ENCODE measurements around the gene MGAT4B. TPM values are rescaled to one million over a fixed set of nuclear protein-coding genes. Genes with fewer than 3 reads are reported as not detected.

Gene MGAT4B
- total RNA-seq, 2 donors from 2014 or later = 165 to 177 TPM

DNA sequence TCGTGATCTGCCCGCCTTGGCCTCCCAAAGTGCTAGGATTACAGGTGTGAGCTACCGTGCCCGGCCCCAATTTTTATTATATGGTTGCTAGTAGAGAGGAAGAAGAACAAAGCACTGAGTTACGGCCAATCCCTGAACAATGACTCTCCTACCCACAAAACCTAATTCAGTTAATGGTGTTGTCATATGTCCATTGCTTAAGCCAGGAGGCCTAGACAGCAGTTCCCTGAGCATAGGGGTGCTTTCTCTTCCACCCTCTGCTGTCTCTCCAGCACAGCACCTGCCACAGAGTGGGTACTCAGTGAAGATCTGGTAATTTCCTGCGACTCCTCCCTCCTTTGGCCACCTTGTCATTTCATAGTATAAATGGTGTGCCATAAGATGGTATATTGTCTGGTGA is 34.3 kb downstream of the MGAT4B start:
- peaks cover 74% of the 10 kb centered on the region for H3K36me3 ChIP-seq (ENCODE audit: control insufficient read depth, insufficient read depth, low read length)

DNA sequence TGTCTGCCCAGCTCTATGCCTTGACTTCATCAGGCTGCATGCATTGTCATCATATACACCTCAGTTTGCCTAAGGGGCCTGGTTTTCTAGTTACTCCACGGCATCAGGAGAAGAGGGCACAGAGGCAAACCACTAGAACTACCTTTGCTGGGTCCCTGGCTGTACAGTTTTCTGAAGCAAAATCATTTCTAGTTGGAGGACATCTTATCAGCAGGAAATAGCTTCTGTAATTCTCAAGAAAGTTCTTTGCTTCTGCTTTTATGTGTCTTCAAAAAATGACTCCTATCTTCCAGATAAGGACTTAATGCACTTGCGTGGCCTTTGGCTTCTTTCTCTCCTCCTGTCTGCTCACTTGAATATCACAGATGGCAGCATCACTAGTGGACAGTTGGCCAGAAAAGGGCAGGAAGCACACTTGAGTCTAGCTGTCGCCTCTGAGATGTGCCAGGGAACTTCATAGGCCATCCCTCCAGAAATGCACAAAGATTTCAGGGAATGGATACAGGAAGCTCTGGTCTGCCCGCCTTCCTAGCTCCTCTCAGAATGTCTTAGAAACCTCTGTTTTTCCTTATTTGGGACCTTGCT is 35.3 kb downstream of the MGAT4B start:
- Histone ChIP-seq H3K9me3 (ENCODE audit: control insufficient read depth, low read length) (no peaks in the 10 kb centered on the region), H3K27ac (ENCODE audit: low read depth, low read length) (no peak overlapping the region), H3K36me3 (ENCODE audit: control insufficient read depth, insufficient read depth, low read length) (peaks cover 78% of the 10 kb centered on the region), H3K4me3 (ENCODE audit: low read length) (no peak overlapping the region), H3K9ac (ENCODE audit: extremely low read depth, low read length, poor library complexity, severe bottlenecking) (no peak overlapping the region), H3K27me3 (ENCODE audit: control insufficient read depth, insufficient read depth, low read length, poor library complexity, severe bottlenecking) (no peaks in the 10 kb centered on the region), H3K4me1 (ENCODE audit: control insufficient read depth, insufficient read depth, low read length) (peaks cover 2% of the 10 kb centered on the region)
- TF ChIP-seq, protein P1, sequence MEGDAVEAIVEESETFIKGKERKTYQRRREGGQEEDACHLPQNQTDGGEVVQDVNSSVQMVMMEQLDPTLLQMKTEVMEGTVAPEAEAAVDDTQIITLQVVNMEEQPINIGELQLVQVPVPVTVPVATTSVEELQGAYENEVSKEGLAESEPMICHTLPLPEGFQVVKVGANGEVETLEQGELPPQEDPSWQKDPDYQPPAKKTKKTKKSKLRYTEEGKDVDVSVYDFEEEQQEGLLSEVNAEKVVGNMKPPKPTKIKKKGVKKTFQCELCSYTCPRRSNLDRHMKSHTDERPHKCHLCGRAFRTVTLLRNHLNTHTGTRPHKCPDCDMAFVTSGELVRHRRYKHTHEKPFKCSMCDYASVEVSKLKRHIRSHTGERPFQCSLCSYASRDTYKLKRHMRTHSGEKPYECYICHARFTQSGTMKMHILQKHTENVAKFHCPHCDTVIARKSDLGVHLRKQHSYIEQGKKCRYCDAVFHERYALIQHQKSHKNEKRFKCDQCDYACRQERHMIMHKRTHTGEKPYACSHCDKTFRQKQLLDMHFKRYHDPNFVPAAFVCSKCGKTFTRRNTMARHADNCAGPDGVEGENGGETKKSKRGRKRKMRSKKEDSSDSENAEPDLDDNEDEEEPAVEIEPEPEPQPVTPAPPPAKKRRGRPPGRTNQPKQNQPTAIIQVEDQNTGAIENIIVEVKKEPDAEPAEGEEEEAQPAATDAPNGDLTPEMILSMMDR (conservative IDR thresholded peaks at IDR 0.05) = no peak
- no peak for DNase-seq
- Mint-ChIP-seq H3K4me3 (no peak overlapping the region), H3K9me3 (no peaks in the 10 kb centered on the region), H3K27me3 (ENCODE audit: insufficient read depth) (no peaks in the 10 kb centered on the region), H3K27ac (no peak overlapping the region), H3K36me3 (ENCODE audit: low read depth) (peaks cover 73% of the 10 kb centered on the region), H3K4me1 (peaks cover 21% of the 10 kb centered on the region)
- 95 to 97% methylated on average over 4 of the region's 4 CpGs for WGBS, 2 experiments (ENCODE audit: insufficient coverage in 1 of 2, insufficient read length in 1 of 2)

More for the DNA sequence above, 34.3 kb downstream of the MGAT4B start:
- DNase-seq = no peak
- Histone ChIP-seq H3K9ac (ENCODE audit: extremely low read depth, low read length, poor library complexity, severe bottlenecking) (no peak overlapping the region), H3K27me3 (ENCODE audit: control insufficient read depth, insufficient read depth, low read length, poor library complexity, severe bottlenecking) (no peaks in the 10 kb centered on the region), H3K9me3 (ENCODE audit: control insufficient read depth, low read length) (no peaks in the 10 kb centered on the region), H3K4me1 (ENCODE audit: control insufficient read depth, insufficient read depth, low read length) (no peaks in the 10 kb centered on the region), H3K4me3 (ENCODE audit: low read length) (no peak overlapping the region), H3K27ac (ENCODE audit: low read depth, low read length) (no peak overlapping the region)
- WGBS, 2 experiments (ENCODE audit: insufficient coverage in 1 of 2, insufficient read length in 1 of 2) = 100% methylated on average over 2 to 5 of the region's 6 CpGs
- Mint-ChIP-seq H3K4me1 (peaks cover 11% of the 10 kb centered on the region), H3K27me3 (ENCODE audit: insufficient read depth) (no peaks in the 10 kb centered on the region), H3K36me3 (ENCODE audit: low read depth) (peaks cover 74% of the 10 kb centered on the region), H3K9me3 (no peaks in the 10 kb centered on the region), H3K27ac (no peak overlapping the region), H3K4me3 (no peak overlapping the region)
- TF ChIP-seq, protein P1 (conservative IDR thresholded peaks at IDR 0.05) = no peak

DNA sequence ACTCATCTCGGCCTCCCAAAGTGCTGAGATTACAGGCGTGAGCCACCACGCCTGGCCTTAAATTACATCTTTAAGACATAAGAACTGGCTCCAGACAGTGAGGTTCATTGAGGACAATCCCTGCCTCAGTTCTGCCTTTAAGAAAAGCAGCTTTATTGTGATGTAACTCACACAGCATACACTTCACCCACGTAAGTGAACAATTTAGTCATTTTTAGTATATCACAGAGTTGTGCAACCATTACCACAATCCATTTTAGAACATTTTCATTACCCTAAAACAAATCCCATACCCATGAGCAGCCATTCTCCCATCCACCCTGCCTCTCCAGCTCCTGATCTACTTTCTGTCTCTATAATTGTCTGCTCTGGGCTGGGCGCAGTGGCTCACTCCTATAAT is 36.9 kb downstream of the MGAT4B start:
- no peaks in the 10 kb centered on the region for H3K9me3 Mint-ChIP-seq
- WGBS, 2 experiments (ENCODE audit: insufficient coverage in 1 of 2, insufficient read length in 1 of 2) = 93 to 96% methylated on average over 5 of the region's 5 CpGs
- peaks cover 73% of the 10 kb centered on the region for H3K36me3 ChIP-seq (ENCODE audit: control insufficient read depth, insufficient read depth, low read length)

More for the DNA sequence above, 36.9 kb downstream of the MGAT4B start:
- H3K27ac Mint-ChIP-seq = no peak overlapping the region
- peaks cover 23% of the 10 kb centered on the region for H3K4me1 Mint-ChIP-seq
- DNase-seq = no peak
- no peak overlapping the region for H3K4me3 ChIP-seq (ENCODE audit: low read length)
- H3K4me3 Mint-ChIP-seq = no peak overlapping the region
- H3K27me3 ChIP-seq (ENCODE audit: control insufficient read depth, insufficient read depth, low read length, poor library complexity, severe bottlenecking) = no peaks in the 10 kb centered on the region
- H3K36me3 Mint-ChIP-seq (ENCODE audit: low read depth) = peaks cover 74% of the 10 kb centered on the region
- H3K9ac ChIP-seq (ENCODE audit: extremely low read depth, low read length, poor library complexity, severe bottlenecking) = no peak overlapping the region
- no peaks in the 10 kb centered on the region for H3K9me3 ChIP-seq (ENCODE audit: control insufficient read depth, low read length)
- H3K4me1 ChIP-seq (ENCODE audit: control insufficient read depth, insufficient read depth, low read length) = peaks cover 7% of the 10 kb centered on the region
- no peaks in the 10 kb centered on the region for H3K27me3 Mint-ChIP-seq (ENCODE audit: insufficient read depth)
- H3K27ac ChIP-seq (ENCODE audit: low read depth, low read length) = no peak overlapping the region
- TF ChIP-seq, protein P1 (conservative IDR thresholded peaks at IDR 0.05) = no peak
